Measurements from ENCODE around the gene RPS28.
"Not testable (repeated sequence)": the region's sequence is repeated elsewhere in the genome, so short reads cannot be mapped to it uniquely, and the experiment has no call there.

Gene RPS28

GRCh38 chr19:8321067-8321985 is at the start of gene RPS28, which contains the start of gene NDUFA7:
Gene RPS28 (plus strand): TSS chr19:8321496. CDS start chr19:8321531, 35 bp downstream.
Gene NDUFA7 (minus strand): TSS chr19:8321375. CDS start chr19:8321358, 17 bp downstream.
- DNase-seq (ENCODE audit: low spot score) = peak; percentile 93

DNA sequence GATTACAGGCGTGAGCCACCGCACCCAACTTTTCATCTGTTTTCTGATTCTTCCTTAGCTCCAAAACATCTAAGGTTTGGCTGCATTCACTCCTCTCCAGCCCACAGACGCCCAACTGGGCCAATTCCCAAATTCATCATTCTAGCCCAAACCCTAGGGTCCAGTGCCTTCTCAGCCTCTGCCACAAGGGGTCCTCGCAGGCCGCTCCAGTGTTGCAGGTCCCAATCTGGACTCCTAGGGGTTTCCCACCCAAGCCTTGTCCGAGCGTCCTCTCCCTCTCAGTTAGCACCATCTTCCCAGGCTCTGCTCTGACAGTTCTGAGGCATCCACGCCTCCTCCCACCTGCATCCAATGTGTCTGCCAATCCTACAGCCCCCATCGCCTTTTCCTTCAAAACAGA is 44.8 kb upstream of the RPS28 start:
- not testable (repeated sequence) for DNase-seq (ENCODE audit: low spot score)

GRCh38 chr19:8291337-8291736 is 30.0 kb upstream of the RPS28 start:
- DNase-seq (ENCODE audit: low spot score) = not testable (repeated sequence)

DNA sequence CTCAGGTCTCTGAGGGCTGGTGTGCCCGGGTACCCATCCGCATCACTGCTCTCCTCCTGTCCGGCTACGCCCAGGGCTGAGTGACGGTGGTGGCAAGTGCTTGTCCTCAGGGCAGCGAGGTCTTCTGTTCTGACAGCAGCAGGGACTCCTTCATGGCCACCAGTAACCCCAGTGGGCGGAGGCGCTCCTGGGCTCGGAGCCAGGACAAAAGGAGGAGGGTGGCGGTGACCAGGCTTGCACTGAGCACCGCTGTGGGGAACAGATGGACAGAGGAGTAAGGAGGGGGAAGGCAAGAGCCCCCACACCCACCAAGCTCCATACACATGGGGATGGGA is 19.0 kb upstream of the RPS28 start:
- DNase-seq (ENCODE audit: low spot score) = no peak

- DNase-seq (ENCODE audit: low spot score) = no peak
These were observed 18.6 kb upstream of the RPS28 start for GRCh38 chr19:8302734-8303133.

GRCh38 chr19:8304841-8305621 is 16.3 kb upstream of the RPS28 start:
- DNase-seq (ENCODE audit: low spot score) = no peak

DNA sequence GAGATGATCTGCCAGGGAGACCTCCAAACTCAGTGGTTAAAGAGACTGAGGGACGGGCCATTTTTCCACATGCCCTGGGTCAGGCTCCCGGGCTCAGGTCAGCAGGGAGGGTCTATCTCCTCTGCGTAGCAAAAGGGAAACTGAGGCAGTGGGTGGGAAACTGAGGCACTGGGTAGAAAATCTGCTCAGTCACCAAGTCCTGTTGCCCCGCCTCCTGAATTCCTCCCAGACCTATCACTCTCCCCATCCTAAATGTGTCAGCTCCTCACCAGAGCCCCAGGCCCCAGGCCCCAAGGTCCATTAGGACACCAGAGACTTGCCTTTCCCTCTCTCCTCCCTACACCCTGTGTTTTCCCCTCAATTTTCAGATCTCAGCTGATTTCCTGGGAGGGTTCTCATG is 15.5 kb upstream of the RPS28 start:
- DNase-seq (ENCODE audit: low spot score) = no peak

DNA sequence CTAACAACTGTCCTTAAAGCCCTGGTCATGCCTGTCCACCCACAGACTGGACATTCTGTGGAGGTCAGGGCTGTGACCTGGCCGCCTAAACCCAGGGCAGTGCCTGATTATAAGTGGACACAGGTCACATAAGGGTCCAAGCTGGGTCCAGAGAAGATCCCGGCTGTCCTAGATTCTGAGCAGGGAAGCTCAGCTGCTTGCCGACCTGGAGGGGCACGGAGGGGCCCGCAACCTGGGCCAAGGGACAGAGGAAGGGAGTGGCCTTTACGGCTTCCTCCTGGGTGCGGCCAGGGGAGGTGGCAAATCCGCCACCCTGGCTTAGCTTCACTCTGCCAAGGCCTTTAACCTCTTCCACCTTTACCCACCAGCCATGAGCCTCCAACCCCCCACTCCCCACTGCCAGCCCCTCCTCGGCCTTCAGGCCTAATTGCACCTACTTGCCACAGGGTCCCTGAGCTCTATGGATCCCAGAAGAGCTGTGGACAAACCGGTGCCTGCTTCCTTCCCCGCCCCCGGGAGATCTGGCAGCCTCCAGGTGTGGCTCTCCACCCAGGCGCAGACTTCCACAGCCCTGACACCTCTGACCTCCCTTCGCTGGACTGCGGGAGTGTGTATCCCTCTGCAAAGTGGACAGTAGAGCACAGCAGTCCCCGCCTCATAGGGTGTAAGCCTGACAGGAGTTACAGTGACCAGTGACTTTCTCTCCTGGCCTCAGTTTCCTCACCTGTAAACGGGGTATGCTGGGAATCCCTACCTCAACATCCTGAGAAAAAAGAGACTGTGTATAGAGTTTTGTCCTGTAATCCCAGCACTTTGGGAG is 14.9 kb upstream of the RPS28 start:
- DNase-seq (ENCODE audit: low spot score) = no peak

- DNase-seq (ENCODE audit: low spot score) = no peak
These were observed 13.8 kb upstream of the RPS28 start for GRCh38 chr19:8307400-8307964.

DNA sequence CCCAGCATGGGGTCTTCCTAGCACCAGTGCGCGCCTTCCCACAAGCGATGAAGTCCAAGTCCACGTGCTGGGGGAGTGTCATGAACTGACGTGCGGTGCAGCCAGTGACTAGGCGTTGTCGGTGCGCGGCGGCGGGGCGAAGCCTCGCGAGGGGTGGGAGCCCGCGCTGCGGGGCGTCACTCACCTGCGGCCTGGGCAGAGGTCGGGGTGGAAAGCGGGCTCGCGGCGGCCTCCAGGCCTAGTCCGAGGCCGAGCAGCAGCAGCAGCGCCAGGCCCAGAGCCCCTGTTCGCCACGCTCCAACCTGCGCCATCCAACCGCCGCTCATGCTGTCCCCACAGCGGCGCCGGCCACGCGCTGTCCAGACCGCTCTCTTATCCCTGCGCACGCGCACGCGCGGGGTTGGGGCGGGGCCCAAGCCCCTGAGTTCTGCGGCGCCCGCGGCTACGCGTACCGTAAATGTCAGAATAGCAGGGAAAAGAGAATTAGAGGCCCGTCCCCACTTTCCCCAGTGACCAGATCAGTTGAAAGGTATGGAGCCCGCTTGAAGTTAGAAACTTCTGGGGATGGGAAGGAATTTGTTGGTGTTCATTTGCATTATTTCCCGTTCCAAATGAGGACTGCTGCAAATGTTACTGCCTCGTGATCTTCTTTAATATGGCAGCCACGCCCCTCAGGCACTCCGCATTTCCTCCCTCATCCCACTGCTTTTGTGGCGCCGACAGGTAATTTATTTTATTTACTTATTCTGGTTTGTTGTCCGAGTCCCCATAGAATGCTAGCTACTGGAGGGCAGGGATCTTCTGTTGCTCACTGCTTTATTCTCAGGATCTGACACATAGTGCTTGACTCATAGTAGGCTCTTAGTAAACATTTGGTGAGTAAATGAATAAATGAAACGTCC is 13.1 kb upstream of the RPS28 start, which contains the start of gene CD320:
TSS of gene CD320 (minus strand) at position 394 of the 902 bp plus-strand sequence. CDS start at position 326, 68 bp downstream.
- DNase-seq (ENCODE audit: low spot score) = peak; percentile 90

DNA sequence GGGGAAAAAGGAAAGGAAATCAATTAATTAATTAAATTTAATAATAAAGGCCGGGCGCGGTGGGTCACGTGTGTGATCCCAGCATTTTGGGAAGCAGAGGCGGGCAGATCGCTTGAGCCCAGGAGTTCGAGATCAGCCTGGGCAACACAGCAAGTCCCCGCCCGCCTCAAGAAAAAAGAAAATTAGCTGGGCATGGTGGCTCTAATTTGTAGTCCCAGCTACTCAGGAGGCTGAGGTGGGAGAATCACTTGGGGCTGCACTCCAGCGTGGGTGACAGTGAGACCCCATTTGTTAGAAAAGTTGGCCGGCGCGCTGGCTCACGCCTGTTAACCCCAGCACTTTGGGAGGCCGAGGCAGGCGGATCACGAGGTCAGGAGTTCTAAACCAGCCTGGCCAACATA is 12.4 kb upstream of the RPS28 start:
- no peak for DNase-seq (ENCODE audit: low spot score)

DNA sequence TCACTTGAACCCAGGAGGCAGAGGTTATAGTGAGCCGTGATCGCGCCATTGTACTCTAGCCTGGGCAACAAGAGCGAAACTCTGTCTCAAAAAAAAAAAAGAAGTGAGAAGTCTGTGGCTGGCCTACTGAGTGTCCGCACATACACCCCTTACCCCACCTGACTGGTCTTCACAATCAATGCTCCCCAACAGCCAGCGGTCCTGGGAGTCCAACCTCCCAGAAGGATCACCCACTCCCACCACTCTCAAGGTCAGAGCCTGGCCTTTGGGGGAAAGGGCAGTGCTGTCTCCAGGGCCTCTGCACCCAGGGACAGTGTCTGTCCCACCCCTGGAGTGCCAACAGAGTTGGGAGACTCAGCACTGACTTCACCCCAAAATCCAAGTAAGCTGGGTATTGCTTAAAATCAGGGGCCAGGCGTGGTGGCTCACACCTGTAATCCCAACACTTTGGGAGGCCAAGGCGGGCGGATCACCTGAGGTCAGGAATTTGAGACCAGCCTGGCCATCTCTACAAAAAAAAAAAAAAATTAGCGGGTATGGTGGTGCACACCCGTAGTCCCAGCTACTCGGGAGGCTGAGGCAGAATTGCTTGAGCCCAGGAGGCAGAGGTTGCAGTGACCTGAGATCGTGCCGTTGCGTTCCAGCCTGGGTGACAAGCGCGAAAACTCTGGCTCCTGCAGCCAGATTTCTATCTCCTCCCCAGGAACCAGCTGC is 10.8 kb upstream of the RPS28 start:
- no peak for DNase-seq (ENCODE audit: low spot score)

GRCh38 chr19:8311461-8312260 is 9.6 kb upstream of the RPS28 start:
- DNase-seq (ENCODE audit: low spot score) = no peak

GRCh38 chr19:8314981-8315640 is 6.2 kb upstream of the RPS28 start:
- not testable (repeated sequence) for DNase-seq (ENCODE audit: low spot score)

GRCh38 chr19:8316351-8317125 is 4.8 kb upstream of the RPS28 start:
- DNase-seq (ENCODE audit: low spot score) = no peak

GRCh38 chr19:8318835-8319234 is 2.5 kb upstream of the RPS28 start:
- not testable (repeated sequence) for DNase-seq (ENCODE audit: low spot score)

- no peak for DNase-seq (ENCODE audit: low spot score)
These were observed 1.3 kb upstream of the RPS28 start for GRCh38 chr19:8319807-8320520.

Measured in SW480 (cell line).